Measurements from ENCODE around the gene ATP11A.

The ATP11A gene

DNA sequence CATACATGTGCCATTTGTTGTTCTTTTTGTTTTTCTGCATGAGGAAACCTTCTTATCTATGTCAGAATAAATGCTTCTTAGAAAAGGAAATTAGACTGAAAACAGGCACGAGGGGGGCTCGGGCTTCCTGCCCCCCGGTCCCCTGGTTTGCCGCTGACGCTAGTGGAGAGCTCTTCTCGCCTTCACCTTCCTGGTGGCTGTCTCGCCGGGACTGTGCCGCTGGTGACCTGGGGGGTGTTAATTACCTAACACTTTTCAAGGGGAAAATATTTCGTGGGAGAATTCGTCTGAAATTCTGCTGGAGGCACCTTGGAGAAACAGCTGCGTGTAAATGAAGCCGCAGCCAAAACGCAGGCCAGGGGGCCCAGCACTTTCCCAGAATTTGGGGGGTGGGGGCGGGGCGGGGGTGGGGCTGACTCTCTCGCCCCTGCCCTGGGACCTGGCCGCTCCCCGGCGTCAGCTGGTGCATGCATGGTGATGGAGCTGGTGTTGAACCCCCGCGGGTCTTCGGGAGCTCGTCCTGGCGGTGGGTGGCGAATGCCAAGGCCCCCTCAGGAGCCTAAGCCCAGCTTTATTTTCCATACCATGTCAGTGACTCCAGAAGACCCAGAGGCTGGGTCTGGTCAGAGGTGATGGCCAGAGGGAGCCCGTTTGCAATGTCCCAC is 220.9 kb downstream of the ATP11A start:
- Histone ChIP-seq H3K27me3 (replicated peaks) (peaks cover 3% of the 10 kb centered on the region), H3K27ac (no peak overlapping the region), H3K36me3 (replicated peaks) (no peaks in the 10 kb centered on the region), H3K4me3 (ENCODE audit: low read depth, low read length) (no peak overlapping the region)
- TF ChIP-seq, protein P1, sequence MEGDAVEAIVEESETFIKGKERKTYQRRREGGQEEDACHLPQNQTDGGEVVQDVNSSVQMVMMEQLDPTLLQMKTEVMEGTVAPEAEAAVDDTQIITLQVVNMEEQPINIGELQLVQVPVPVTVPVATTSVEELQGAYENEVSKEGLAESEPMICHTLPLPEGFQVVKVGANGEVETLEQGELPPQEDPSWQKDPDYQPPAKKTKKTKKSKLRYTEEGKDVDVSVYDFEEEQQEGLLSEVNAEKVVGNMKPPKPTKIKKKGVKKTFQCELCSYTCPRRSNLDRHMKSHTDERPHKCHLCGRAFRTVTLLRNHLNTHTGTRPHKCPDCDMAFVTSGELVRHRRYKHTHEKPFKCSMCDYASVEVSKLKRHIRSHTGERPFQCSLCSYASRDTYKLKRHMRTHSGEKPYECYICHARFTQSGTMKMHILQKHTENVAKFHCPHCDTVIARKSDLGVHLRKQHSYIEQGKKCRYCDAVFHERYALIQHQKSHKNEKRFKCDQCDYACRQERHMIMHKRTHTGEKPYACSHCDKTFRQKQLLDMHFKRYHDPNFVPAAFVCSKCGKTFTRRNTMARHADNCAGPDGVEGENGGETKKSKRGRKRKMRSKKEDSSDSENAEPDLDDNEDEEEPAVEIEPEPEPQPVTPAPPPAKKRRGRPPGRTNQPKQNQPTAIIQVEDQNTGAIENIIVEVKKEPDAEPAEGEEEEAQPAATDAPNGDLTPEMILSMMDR (IDR thresholded peaks at IDR 0.05; ENCODE audit: low read depth, low read length, missing control alignments): no peak
- no peak for DNase-seq
- in situ Hi-C loops (cut with HindIII; ENCODE audit: low pct_ligation_motif_present, low sequenced_read_pairs): no loop called here

DNA sequence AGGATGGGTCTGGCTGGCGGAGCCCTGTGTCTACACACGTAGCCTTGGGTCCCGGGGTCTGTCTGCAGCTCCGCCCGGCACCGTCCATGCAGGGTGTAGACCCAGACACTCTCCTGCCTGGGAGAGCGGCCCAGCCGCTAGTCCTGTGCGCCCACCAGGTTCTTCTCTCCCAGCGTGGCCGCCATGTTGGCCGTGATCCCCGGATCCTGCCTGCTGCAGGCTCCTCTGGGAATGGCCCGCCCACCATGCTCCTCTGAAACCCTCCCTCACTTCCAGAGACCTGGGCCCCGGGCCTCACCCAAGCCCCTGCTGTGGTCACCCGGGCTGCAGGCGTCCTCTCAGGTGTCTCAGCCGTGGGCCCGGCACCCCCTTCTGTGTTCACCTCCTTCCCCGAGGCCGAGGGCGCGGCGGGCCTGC is 221.5 kb downstream of the ATP11A start:
- no peak for DNase-seq
- no peak overlapping the region for H3K4me3 ChIP-seq (ENCODE audit: low read depth, low read length)
- H3K27me3 ChIP-seq (replicated peaks): peaks cover 3% of the 10 kb centered on the region
- in situ Hi-C loops (cut with HindIII; ENCODE audit: low pct_ligation_motif_present, low sequenced_read_pairs): no loop called here
- TF ChIP-seq, protein P1 (IDR thresholded peaks at IDR 0.05; ENCODE audit: low read depth, low read length, missing control alignments): no peak
- no peaks in the 10 kb centered on the region for H3K36me3 ChIP-seq (replicated peaks)
- no peak overlapping the region for H3K27ac ChIP-seq

DNA sequence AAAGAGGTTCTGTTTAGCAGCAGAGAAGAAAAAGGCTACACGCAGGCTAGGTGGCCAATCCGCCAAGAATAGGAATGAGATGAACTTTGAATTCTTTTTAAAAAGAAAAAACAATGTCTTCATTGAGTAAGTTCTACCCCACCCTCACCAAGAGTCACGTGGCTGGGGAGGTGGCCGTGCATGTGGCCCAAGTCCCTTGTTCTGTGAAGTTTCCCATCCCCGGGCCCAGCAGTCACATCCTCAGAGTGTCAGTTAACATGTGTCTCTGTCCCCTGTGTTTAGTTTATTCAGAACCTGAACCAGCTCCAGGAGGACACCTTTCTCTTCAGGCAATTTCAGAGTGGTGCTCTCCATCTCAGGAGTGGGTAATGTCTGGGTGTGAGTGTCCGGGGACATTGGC is 222.0 kb downstream of the ATP11A start:
- in situ Hi-C loops (cut with HindIII; ENCODE audit: low pct_ligation_motif_present, low sequenced_read_pairs): no loop called here
- TF ChIP-seq, protein P1 (IDR thresholded peaks at IDR 0.05; ENCODE audit: low read depth, low read length, missing control alignments): no peak

DNA sequence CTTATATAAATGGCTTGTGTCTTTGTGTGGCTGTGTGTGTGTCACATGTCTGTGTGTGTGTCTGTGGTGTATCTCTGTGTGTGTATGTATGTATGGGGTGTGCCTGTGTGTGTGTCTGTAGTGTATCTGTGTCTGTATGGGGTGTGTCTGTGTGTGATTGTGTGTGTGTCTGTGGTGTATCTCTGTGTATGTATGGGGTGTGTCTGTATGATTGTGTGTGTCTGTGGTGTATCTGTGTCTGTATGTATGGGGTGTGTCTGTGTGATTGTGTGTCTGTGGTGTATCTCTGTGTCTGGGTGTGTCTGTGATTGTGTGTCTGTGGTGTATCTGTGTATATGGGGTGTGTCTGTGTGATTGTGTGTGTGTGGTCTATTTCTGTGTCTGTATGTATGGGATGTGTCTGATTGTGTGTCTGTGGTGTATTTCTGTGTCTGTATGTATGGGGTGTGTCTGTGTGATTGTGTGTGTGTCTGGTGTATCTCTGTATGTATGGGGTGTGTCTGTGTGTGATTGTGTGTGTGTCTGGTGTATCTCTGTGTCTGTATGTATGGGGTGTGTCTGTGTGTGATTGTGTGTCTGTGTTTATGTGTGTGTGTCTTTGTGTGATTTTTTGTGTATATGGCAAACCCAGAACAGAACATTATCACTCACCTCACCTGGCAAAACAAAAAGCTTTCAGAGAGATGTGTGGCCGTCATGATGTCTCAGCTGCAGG is 223.0 kb downstream of the ATP11A start:
- TF ChIP-seq, protein P1 (IDR thresholded peaks at IDR 0.05; ENCODE audit: low read depth, low read length, missing control alignments): no peak
- no peaks in the 10 kb centered on the region for H3K36me3 ChIP-seq (replicated peaks)
- no peak for DNase-seq
- H3K4me3 ChIP-seq (ENCODE audit: low read depth, low read length): no peak overlapping the region
- H3K27ac ChIP-seq: no peak overlapping the region
- peaks cover 3% of the 10 kb centered on the region for H3K27me3 ChIP-seq (replicated peaks)
- in situ Hi-C loops (cut with HindIII; ENCODE audit: low pct_ligation_motif_present, low sequenced_read_pairs): no loop called here

More for the DNA sequence above, 222.0 kb downstream of the ATP11A start:
- H3K4me3 ChIP-seq (ENCODE audit: low read depth, low read length): no peak overlapping the region
- no peak for DNase-seq
- H3K27ac ChIP-seq: no peak overlapping the region
- H3K36me3 ChIP-seq (replicated peaks): no peaks in the 10 kb centered on the region
- H3K27me3 ChIP-seq (replicated peaks): peaks cover 3% of the 10 kb centered on the region

DNA sequence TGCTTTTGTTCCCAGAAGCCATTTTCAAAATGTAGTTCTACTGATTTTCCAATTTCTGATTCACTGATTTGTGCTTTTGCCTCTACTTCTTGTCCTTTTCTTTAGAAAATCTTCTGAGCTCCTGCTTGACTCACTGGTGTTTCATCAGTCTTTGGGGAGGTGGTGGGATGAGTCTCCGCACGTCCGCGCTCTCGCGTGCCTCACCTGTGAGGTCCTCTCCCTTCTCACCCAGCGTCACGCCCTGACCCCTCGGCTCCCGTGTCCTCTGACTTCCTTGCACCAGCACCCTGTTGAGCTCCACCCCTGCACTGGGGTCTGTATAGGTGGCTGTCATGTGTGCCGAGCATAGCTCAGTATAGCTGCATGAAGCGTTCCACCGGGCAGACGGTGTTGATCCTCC is 226.5 kb downstream of the ATP11A start:
- Histone ChIP-seq H3K36me3 (replicated peaks) (no peaks in the 10 kb centered on the region), H3K27ac (no peak overlapping the region), H3K4me3 (ENCODE audit: low read depth, low read length) (no peak overlapping the region), H3K27me3 (replicated peaks) (peaks cover 3% of the 10 kb centered on the region)
- in situ Hi-C loops (cut with HindIII; ENCODE audit: low pct_ligation_motif_present, low sequenced_read_pairs): no loop called here
- TF ChIP-seq, protein P1 (IDR thresholded peaks at IDR 0.05; ENCODE audit: low read depth, low read length, missing control alignments): no peak
- DNase-seq: no peak

Measured in brain microvascular endothelial cell (primary cell).